NCI-H524 treated with DMSO at 0.1 percent for 48 hours (cell line): Measurements from ENCODE around the gene PDCD1LG2.
"Not testable (repeated sequence)": the region's sequence is repeated elsewhere in the genome, so short reads cannot be mapped to it uniquely, and the experiment has no call there.

Source experiments
- DNase-seq: peaks from one replicate; lab custom pipeline; 2025; lab: John Stamatoyannopoulos, UW

The PDCD1LG2 gene

DNA sequence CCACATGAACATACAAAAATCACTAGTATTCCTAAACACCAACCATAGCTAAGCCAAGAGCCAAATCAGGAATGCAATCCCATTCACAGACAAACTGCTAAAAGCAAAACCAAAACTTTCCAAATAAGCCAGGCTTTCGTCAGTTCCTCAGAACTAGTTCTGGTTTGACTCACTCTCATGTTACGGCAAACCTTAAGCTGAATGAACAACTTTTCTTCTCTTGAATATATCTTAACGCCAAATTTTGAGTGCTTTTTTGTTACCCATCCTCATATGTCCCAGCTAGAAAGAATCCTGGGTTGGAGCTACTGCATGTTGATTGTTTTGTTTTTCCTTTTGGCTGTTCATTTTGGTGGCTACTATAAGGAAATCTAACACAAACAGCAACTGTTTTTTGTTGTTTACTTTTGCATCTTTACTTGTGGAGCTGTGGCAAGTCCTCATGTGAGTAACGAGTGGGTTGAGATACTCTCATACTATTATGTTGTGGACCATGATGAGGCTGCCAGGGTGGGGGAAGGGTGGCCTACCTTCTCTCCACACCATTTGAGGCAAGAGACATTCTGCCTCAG, at the start of gene PDCD1LG2:
Gene PDCD1LG2 (plus strand): TSS at position 172 of the 572 bp plus-strand sequence. CDS start 12,016 bp downstream, outside the sequence.
- DNase-seq: no peak

DNA sequence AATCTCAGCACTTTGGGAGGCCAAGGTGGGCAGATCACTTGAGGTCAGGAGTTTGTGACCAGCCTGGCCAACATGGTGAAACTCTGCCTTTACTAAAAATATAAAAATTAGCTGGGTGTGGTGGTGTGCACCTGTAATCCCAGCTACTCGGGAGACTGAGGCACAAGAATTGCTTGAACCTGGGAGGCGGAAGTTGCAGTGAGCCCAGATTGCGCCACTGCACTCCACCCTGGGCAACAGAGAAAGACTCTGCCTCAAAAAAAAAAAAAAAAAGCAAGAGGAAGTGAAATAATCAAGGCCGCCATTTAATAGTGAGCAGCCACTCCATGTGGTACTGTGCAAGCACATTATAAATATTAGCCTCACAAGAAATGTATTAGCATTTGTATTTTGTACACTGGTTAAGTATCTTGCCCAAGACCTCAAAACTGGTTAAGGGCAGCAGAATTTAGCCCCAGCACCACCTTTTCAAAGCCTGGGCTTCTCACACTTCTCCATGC, 45.5 kb upstream of the PDCD1LG2 start:
- not testable (repeated sequence) for DNase-seq

DNA sequence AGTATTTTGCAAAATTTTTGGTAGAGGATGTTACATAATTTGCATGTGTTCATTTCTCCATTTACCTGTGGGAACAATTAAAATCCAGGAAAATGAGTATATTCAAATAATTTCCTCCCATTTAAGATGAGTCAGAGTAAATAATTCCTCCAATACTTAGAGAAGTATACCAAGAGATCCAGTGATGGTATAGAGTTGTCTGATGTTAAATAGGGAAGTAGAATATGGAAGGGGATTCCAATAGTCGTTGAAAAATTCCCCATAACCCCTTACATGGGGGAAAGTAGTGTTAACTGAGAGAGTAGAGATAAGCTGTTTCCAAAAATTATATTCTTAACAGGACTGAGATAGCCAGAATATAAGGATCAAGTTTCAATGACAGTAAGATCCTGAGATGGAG, 44.3 kb upstream of the PDCD1LG2 start:
- no peak for DNase-seq

DNA sequence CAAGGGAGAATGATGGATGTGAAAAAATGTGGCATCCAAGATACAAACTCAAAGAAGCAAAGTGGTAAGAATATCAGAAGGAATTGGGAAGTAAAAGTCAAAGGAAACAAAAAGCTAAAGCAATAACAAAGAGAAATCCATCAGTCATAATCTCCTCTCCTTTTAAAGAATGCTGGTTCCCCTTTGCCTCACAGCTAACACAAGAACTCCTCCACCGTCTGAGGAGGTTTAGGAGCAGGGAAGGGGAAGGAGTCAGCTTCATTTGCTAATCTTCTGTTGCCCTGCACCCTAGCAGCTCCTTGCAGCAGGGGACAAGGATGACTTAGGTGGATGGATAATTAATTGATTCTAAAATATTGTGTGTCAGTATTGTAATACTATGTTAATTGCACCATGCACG, 43.6 kb upstream of the PDCD1LG2 start:
- DNase-seq: no peak

DNA sequence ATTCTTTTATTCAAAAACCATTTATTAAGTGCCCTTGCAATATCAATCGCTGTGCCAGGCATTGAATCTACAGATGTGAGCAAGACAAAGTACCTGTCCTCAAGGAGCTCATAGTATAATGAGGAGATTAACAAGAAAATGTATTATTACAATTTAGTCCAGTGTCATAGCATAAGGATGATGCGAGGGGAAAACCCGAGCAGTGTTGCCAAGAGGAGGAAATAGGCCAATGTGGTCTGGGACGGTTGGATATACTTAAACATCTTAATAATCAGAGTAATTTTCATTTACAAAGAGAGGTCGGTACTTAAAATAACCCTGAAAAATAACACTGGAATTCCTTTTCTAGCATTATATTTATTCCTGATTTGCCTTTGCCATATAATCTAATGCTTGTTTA, 41.5 kb upstream of the PDCD1LG2 start:
- DNase-seq: no peak

DNA sequence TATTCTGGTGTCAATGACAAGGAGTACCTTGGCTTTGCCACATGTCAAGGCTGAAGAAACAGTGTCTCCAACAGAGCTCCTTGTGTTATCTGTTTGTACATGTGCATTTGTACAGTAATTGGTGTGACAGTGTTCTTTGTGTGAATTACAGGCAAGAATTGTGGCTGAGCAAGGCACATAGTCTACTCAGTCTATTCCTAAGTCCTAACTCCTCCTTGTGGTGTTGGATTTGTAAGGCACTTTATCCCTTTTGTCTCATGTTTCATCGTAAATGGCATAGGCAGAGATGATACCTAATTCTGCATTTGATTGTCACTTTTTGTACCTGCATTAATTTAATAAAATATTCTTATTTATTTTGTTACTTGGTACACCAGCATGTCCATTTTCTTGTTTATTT, 40.2 kb upstream of the PDCD1LG2 start:
- DNase-seq: no peak

DNA sequence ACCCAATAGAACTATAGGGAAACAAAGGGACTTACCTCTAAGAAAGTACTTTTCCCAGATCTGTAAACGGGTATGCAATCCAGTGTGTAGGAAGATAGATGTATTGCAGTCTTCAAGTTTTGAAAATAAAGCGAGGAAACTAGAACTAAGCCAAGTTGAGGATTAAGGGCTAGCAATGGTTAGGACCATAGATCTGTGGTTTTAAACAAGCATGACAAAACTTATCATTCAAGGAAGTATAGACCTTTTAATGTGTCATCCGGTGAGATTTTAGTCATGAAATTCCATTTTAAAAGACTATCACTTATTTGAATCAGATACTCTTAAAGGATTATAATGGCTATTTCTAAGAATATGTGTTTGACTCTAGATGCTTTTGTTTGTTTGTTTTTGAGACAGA, 39.5 kb upstream of the PDCD1LG2 start:
- DNase-seq: no peak

DNA sequence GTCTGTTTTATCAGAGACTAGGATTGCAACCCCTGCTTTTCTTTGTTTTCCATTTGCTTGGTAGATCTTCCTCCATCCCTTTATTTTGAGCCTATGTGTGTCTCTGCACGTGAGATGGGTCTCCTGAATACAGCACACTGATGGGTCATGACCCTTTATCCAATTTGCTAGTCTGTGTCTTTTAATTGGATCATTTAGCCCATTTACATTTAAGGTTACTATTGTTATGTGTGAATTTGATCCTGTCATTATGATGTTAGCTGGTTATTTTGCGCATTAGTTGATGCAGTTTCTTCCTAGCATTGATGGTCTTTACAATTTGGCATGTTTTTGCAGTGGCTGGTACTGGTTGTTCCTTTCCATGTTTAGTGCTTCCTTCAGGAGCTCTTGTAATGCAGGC, 34.7 kb upstream of the PDCD1LG2 start:
- DNase-seq: not testable (repeated sequence)

DNA sequence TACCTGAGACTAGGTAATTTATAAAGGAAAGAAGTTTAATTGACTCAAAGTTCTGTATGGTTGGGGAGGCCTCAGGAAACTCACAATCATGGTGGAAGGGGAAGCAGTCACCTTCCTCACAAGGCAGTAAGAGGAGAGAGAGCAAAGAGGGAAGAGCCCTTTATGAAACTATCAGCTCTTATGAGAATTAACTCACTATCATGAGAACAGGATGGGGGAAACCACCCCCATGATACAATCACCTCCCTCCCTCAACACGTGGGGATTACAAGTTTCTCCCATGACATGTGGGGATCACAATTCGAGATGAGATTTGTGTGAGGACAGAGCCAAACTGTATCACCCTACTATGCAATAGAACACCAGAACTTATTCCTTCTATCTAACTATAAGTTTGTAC, 32.1 kb upstream of the PDCD1LG2 start:
- DNase-seq: no peak

DNA sequence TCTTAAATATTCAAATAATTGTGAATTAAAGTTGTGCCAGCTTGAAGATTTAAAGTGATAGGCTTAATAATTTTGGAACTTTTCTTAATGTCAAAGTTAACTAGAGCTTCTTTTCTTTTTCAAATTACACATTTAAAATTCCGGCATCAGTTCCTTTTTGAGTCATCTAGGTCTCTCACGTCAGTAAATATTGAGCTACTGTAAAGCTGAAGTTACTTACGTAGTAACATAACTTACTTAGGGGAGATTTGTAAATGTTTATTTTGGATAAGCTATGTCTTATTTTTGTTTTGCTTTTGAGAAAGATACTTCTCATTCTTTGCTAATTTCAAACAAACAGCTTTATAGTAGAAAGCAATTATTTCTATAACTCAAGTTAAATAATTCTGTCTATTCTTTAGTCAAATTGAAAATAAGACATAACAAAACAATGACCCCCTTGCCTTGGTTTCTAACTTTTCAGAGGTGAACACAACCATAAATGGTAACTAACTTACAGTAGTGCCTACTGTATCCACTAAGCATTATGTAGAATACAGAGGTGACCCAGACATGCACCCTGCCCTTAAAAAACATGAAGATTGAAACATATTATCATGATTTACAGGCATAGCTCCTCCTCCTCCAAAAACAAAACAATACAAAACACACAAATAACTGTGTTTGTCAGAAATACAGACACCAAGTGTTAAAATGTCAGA, 30.2 kb upstream of the PDCD1LG2 start:
- DNase-seq: no peak

DNA sequence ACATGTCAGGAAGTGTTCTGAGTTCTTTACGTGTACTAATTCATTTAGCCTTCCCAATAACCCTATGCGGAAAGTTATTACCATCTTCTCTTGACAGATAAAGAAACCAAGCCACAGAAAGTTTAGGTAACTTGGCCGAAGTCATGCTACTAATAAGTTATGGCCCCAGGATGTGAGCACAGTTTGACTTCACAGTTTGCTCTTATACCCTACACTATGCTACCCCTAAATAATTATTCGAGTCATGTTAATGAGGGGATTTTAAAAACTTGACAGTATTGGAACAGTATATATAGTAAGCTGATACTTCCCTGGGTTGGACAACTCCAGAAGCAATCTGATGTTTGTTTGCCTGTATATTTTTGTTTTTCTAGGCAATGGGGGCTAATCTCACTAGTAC, 29.4 kb upstream of the PDCD1LG2 start:
- no peak for DNase-seq

DNA sequence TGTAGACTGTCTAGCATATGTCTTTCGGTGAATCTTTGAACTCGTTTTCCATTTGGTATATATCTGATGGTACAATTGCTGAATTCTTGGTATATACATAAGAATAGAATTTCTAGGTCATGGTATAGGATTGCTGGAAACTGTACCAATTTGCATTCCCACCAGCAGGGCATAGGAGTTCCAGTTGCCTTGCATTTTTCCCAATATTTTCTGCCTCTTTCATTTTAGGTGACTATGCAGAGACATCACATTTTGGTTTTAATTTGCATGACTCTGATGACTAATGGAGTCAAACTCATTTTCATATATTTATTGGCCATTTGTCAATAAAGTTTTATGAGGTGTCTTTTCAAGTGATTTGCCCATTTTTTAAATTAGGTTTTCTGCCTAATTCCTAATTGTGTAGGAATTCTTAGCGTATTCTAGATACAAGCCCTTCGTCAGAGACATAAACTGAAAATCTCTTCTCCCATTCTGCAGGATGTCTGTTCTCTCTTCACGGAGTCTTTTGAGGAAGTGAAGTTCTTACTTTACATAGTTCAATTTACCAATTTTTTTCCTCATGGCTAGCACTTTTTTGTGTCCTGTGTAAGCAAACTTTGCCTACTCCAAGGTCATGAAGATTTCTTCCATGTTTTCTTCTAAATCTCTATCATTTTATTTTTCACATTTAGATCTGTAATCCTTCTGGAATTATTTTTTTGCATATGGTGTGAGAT, 28.9 kb upstream of the PDCD1LG2 start:
- no peak for DNase-seq

DNA sequence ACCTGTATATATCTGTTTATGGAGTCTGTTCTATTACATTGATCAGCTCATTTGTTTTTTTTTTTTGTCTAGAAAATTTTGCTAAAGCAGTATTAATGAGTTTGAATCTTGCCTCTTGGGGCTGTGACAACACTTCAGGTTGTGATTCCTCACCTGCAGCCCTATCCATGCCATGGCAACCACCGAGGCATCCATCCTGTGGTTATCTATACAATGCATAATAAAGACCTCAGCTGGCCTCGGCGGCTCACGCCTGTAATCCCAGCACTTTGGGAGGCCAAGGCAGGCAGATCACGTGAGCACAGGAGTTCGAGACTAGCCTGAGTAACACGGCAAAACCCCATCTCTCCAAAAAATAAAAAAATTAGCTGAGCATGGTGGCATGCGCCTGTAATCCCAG, 28.1 kb upstream of the PDCD1LG2 start:
- no peak for DNase-seq

DNA sequence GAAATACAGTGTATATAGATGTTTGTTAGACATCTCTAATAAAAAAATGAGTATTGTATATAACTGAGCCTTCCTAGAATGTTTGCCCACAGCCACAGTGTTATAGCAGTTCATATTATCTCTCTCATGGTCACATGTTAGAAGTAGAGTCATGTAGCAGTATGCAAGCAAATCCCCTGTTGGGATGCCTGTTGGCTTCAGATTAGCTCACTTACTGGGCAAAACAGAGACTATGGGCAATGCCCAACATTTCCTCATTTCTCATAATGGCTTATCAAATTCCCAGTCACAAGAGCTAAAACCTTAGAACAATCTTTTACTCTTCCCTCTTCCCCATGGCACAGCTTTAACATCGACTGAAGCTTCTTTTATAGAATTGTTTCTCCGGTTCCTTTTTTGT, 27.0 kb upstream of the PDCD1LG2 start:
- no peak for DNase-seq

DNA sequence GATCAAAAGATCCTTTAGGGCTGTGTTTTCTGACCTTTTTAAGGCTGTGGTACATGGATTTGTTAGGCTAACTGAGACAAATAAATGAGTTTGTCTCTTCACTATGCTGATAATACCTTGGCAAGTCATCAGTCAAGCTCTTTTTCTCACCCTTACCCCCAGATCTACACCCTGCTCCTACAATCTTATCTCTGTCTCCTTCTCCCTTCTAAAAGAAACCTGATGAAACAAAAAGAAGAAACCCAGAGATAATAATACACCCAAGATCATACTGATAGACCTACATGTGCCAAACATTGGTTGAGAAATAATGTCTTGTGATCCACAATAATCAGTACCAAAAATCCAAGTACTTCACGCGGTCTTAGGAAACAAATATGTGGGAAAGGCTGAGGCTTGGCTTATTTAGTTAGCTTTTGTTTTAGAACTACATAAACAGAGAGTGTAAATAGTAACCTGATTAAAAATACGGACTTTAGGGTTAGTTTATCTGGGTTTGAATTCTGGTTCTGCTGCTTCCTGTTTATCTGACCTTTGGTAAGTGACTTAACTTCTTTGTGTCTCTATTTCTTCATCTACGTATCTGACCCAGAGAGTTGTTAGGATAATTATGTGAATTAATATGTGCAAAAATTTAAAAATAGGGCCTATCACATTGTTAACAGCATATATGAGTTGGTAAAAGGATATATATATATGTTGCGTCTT, 24.8 kb upstream of the PDCD1LG2 start:
- no peak for DNase-seq

DNA sequence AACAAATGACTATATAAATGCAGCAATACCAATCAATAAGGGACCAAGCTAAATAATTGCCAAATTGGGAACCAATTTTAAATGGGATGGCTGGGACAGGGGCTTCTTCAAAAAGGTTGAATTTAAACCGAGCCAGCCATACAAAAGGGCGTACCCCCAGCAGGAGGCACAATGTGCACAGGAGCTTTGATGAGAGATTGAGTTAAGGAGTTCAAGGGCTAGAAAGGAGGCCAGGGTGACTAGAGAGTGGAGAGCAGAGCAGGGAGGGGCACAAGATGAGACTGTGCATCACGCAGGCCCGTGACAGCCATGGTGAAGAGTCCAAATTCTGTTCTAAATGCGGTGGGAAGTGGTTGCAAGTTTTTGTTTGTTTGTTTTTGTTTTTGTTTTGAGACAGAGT, 23.3 kb upstream of the PDCD1LG2 start:
- DNase-seq: no peak

DNA sequence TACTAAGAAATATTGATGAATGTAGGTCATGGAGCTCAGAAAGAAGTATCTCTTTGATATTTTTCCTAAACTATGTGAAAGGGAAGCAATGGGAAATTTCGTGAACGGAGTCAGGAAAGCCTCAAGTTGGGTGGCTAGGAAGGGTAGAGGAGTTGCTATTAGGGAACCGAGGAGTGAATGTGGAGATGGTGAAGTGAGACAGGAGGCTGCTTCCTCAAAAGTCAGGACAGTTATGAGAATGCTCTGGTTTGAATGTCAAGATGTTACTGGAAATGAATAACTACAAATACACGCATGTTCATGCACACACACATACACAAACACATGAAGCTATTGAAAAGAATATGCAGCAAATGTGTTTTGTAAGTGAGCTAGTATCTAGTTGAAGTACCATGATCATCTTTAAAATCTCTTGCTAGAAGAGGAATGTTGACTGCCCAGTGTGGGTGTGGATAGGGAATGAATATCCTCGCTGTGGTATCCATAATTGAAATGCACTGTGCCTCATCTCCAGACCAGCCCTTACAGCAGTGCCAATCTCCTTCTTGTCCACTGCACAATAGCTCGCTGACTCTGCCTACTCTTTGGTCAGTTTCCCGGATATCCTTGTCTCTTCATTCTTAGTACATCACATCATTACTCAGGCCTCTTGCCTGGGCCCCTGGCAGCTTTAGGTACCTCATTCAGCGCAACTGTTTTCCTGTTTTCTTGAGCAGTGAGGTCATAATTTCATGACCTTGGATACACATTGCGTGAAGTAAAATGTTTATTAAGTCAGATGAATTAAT, 21.9 kb upstream of the PDCD1LG2 start:
- no peak for DNase-seq

DNA sequence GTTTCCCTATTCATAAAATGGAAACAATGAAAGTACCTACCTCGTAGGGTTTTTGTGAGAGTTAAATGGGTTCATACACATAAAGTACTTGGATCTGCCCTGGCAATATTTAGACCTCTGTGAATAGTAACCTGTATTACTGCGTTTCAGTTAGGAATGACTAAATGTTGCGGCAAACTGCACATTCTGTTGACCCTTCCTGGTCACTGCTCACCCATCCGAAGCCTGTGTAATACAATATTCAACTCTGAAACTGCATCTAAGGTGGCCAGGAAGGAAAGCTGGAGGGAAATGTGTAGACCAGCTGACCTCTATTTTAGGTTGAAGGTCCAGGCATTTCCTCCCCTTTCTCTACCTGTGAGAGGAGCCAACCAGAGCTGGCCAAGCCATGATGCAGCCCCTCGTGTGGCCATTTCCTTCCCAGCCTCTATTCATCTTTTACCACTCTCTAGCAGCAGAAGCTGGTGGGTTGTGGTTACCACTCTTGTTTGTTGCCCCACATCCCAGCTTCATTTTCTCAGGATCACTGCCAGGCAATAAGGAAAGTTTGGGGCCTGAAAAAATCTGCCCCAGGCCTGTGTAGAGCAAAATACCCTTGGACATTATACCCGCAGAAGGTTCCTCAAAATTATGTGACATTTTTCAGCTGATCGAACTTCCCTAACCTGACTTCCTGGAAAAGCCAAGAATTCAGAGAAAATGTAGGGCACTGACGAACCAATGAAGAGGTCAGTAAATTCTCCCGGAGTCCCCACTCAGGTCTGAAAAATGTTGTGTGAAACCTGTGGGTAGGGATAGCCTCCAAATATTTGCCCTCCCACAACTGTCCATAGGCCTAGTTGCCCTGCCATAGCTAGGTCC, 20.5 kb upstream of the PDCD1LG2 start:
- no peak for DNase-seq

DNA sequence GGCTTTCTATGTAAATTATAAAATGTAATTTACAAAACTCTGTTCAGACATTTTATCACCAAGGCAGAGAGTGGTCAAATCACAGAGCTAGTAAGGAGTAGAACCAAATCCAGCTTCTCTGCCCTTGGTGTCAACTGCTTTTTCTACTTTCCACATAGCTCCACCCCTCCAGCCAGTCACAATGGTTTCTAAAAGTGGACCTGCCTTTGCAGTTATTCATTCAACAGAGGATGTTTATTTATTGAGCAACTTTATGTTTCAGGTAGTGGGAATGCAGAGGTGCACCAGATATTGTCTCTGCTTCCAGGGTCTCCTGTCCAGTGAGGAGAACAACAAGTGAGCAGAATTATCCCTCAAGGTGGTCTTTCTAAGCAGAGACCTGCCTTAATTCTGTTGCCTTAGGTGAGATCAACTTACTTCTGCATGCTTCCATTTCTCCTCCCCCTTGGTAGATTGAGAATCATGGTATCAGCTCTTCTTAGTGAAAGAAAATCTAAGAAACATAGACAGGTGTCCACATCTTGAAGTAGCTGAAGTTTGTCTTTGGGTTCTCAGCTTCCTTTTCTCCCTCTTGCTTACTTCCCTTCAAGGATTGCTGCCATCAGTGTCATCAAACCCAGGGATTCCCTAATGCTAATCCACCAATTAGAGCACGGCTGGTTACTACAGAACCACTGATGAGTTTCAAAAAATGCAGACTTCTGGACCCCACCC, 17.2 kb upstream of the PDCD1LG2 start:
- DNase-seq: no peak
